PFSK-1 (cell line): Measurements from ENCODE around the gene SLC9B2.

Experiments used
- FOXP2 ChIP-seq: optimal IDR thresholded peaks from 2 replicates; pipeline ENCODE3; 2011; ENCODE audit warnings: borderline replicate concordance, control low read depth, inconsistent platforms; ENCODE audit not compliant: insufficient read depth; ENCODE audit errors: extremely low read length, extremely low read depth
- POLR2AphosphoS5 ChIP-seq: IDR thresholded peaks from 2 replicates; pipeline ENCODE4 v1.6.1; 2012; ENCODE audit warnings: low read depth, mild to moderate bottlenecking, control low read depth, low read length, moderate library complexity
- REST ChIP-seq, 2 experiments: IDR thresholded peaks; 2 replicates each; pipeline versions ENCODE4 v1.6.1 to v1.8.0; 2011 to 2012; ENCODE audit warnings: low read depth in 2 of 2, low read length in 2 of 2, control low read depth in 1 of 2, inconsistent platforms in 1 of 2, mild to moderate bottlenecking in 1 of 2, moderate library complexity in 1 of 2; ENCODE audit not compliant: insufficient read depth in 1 of 2
- SIN3A ChIP-seq: IDR thresholded peaks from 2 replicates; pipeline ENCODE4 v1.6.1; 2012; ENCODE audit warnings: mild to moderate bottlenecking, low read length, moderate library complexity, borderline replicate concordance; ENCODE audit not compliant: insufficient read depth
- TAF1 ChIP-seq: IDR thresholded peaks from 2 replicates; pipeline ENCODE4 v1.6.1; 2012; ENCODE audit warnings: low read length, control low read depth, borderline replicate concordance; ENCODE audit not compliant: insufficient read depth

The SLC9B2 gene

GRCh38 chr4:103099691-103100392 lies 23.3 kb upstream of the SLC9B2 start, which contains the start of gene BDH2:
Gene BDH2, minus strand, starts transcription at chr4:103099834. Its CDS starts 3,580 bp downstream, at chr4:103096254.
- no peak for TF ChIP-seq REST (IDR thresholded peaks at IDR 0.05; ENCODE audit: insufficient read depth in 1 of 2, low read depth in 2 of 2, low read length in 2 of 2)
- TF ChIP-seq SIN3A = no peak
- no peak for TF ChIP-seq POLR2AphosphoS5
- no peak for TF ChIP-seq TAF1

GRCh38 chr4:103098756-103099440 lies 22.3 kb upstream of the SLC9B2 start:
- TF ChIP-seq POLR2AphosphoS5 (no peak), FOXP2 (no peak), TAF1 (no peak), SIN3A (no peak), REST (IDR thresholded peaks at IDR 0.05; ENCODE audit: insufficient read depth in 1 of 2, low read depth in 2 of 2, low read length in 2 of 2) (no peak)

GRCh38 chr4:103098341-103098740 lies 21.8 kb upstream of the SLC9B2 start:
- TF ChIP-seq SIN3A (no peak), FOXP2 (no peak), POLR2AphosphoS5 (no peak), TAF1 (no peak), REST (IDR thresholded peaks at IDR 0.05; ENCODE audit: insufficient read depth in 1 of 2, low read depth in 2 of 2, low read length in 2 of 2) (no peak)

- TF ChIP-seq FOXP2 (no peak), REST (IDR thresholded peaks at IDR 0.05; ENCODE audit: insufficient read depth in 1 of 2, low read depth in 2 of 2, low read length in 2 of 2) (no peak), TAF1 (no peak), SIN3A (no peak), POLR2AphosphoS5 (no peak)
These were observed 20.6 kb upstream of the SLC9B2 start for GRCh38 chr4:103097112-103097511.
